Epithelial cell of esophagus (primary cell): ENCODE data around the gene PDILT.
"Not testable (repeated sequence)": the region's sequence is repeated elsewhere in the genome, so short reads cannot be mapped to it uniquely, and the experiment has no call there.

Experiments
- DNase-seq: peaks from one replicate; pipeline ENCODE4 v3.0.0; 2010; ENCODE audit warnings: low read depth
- H3K4me3 ChIP-seq: 2 replicates; pipeline ENCODE4 v1.5.1; 2011; ENCODE audit warnings: mild to moderate bottlenecking, low read length, control low read depth
- TF ChIP-seq, protein P1 (sequence below): IDR thresholded peaks from 2 replicates; pipeline ENCODE4 v1.5.1; 2011; ENCODE audit warnings: low read depth, mild to moderate bottlenecking, low read length, control low read depth, inconsistent platforms; ENCODE audit not compliant: insufficient read depth; ENCODE audit errors: missing control alignments

PDILT gene

DNA sequence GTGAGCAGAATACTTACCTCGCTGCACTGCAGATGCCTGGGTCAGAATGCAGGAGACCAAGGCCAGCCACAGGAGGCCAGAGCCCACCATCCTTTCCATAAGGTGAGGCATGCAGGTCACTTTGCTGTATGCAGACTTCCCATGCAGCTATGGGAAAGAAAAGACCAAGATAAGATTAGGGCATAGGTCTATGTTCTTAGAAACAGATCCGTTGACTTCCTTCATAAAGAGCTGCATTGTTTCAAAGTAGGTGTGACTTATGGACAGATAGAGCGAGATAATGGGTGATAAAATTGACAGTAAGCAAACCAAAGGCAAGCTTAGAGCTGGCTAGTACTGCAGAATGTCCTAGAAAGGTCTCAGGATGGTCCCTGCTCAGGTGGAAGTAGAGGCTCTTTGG is 78.2 kb downstream of the PDILT start:
- DNase-seq, result no peak
- no peak overlapping the region for H3K4me3 ChIP-seq
- TF ChIP-seq, protein P1, sequence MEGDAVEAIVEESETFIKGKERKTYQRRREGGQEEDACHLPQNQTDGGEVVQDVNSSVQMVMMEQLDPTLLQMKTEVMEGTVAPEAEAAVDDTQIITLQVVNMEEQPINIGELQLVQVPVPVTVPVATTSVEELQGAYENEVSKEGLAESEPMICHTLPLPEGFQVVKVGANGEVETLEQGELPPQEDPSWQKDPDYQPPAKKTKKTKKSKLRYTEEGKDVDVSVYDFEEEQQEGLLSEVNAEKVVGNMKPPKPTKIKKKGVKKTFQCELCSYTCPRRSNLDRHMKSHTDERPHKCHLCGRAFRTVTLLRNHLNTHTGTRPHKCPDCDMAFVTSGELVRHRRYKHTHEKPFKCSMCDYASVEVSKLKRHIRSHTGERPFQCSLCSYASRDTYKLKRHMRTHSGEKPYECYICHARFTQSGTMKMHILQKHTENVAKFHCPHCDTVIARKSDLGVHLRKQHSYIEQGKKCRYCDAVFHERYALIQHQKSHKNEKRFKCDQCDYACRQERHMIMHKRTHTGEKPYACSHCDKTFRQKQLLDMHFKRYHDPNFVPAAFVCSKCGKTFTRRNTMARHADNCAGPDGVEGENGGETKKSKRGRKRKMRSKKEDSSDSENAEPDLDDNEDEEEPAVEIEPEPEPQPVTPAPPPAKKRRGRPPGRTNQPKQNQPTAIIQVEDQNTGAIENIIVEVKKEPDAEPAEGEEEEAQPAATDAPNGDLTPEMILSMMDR, result no peak

- DNase-seq, result no peak
- TF ChIP-seq, protein P1, result no peak
Measured at GRCh38 chr16:20325005-20325404, 79.5 kb downstream of the PDILT start.

DNA sequence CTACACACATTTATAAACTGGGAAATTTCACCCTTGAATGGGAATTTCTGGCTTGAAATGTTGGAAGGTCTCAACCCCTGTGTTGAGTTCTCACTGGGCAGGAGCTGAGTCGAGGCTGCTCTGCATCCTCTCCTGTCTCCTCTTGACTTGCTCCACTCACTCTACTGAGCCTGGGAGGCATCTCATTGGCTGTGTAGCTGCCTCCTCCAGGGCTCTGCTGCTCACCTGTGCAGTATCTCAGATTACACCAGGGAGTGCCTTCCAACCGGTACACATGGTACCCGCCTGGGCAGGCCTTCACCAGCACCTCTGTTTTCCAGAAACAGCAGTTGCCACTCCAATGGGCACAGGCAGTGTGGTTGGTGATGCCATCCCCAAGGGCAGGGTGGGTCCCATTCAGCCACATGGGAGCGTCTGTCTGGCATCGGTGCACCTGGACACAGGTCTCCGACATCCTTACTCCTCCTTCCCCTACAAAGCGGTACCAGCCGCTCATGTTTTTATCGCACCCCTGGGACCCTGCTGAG is 80.9 kb downstream of the PDILT start:
- H3K4me3 ChIP-seq, result no peak overlapping the region
- no peak for DNase-seq
- TF ChIP-seq, protein P1, result no peak

More at GRCh38 chr16:20325005-20325404, 79.5 kb downstream of the PDILT start:
- no peak overlapping the region for H3K4me3 ChIP-seq

GRCh38 chr16:20322696-20323095 is 81.8 kb downstream of the PDILT start:
- no peak overlapping the region for H3K4me3 ChIP-seq
- TF ChIP-seq, protein P1, result no peak
- no peak for DNase-seq

DNA sequence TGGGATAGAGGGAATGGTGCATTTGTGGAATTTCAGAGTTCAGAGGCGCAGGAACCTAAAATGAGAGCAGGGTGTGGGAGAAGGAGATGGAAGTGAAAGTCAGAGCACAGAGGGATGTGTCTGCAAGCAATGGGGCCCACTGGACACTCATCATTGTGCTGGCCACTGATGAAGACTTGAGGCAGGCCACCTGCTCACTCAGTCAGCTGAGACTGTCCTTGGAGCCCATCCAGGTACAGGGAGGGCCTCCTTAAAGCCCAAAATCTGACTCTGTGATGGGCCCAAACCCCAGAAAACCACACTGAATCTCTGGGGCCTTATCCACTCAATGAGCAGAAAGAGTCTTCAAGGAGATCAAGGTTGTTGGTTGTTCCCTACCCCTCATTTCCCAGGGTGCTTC is 82.9 kb downstream of the PDILT start:
- TF ChIP-seq, protein P1, result no peak
- no peak for DNase-seq
- no peak overlapping the region for H3K4me3 ChIP-seq

DNA sequence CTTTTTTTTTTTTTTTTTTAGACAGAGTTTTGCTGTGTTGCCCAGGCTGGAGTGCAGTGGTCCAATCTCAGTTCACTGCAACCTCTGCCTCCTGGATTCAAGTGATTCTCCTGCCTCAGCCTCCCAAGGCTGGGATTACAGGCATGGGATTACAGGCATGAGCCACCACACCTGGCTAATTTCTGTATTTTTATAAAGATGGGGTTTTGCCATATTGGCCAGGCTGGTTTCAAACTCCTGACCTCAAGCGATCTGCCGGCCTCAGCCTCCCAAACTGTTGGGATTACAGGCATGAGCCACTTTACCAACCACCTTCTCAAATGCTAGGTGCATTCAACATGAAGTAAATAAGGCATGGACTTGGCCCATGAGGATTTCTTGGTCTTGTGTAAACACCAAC is 83.5 kb downstream of the PDILT start:
- DNase-seq, result not testable (repeated sequence)

GRCh38 chr16:20320592-20320991 is 83.9 kb downstream of the PDILT start:
- no peak overlapping the region for H3K4me3 ChIP-seq
- TF ChIP-seq, protein P1, result no peak
- DNase-seq, result no peak

More for the DNA sequence above, 83.5 kb downstream of the PDILT start:
- H3K4me3 ChIP-seq, result not testable (repeated sequence)

DNA sequence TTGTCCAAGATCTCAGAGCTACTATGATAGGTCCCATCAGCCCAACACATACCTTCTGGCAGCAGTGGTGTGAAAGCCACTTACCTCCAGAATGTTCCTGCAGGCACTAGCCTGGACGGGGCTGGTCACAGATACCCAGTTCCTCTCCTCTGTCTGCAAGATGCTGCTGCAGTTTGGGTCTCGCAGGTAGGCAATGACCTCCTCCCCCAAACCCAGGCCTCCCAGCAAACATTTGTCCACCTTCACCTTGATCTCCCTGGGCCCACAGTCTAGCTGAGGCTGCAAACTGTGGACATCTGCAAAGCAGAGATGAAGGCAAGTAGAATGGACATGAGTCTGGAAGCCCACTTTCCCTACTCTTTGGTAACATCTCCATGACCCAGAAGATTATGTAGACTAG is 84.4 kb downstream of the PDILT start:
- TF ChIP-seq, protein P1, result no peak

More for the DNA sequence above, 84.4 kb downstream of the PDILT start:
- no peak for DNase-seq
- no peak overlapping the region for H3K4me3 ChIP-seq
